BE2C (cell line): ENCODE data around the gene PLCB1.
"Not testable (repeated sequence)": the region's sequence is repeated elsewhere in the genome, so short reads cannot be mapped to it uniquely, and the experiment has no call there.

Experiments used
- DNase-seq: peaks from one replicate; pipeline ENCODE4 v3.0.0-alpha.2; 2020
- H3K27me3 ChIP-seq: fragments of 250-450 bp; sonication (Bioruptor Pico); 2 replicates; pipeline ENCODE4 v1.5.1; 2020; ENCODE audit warnings: mild to moderate bottlenecking
- H3K36me3 ChIP-seq: fragments of 250-450 bp; sonication (Bioruptor Pico); 2 replicates; pipeline ENCODE4 v1.5.1; 2020; ENCODE audit warnings: mild to moderate bottlenecking
- H3K4me1 ChIP-seq: fragments of 250-450 bp; sonication (Bioruptor Pico); 2 replicates; pipeline ENCODE4 v1.5.1; 2020
- H3K4me3 ChIP-seq: 2 replicates; pipeline ENCODE4 v1.5.1; 2011; ENCODE audit warnings: low read depth, low read length
- H3K9me3 ChIP-seq: fragments of 250-450 bp; sonication (Bioruptor Pico); 2 replicates; pipeline ENCODE4 v1.5.1; 2020
- TF ChIP-seq, protein P1 (sequence below): IDR thresholded peaks from 2 replicates; pipeline ENCODE4 v1.5.1; 2012; ENCODE audit warnings: mild to moderate bottlenecking, low read depth, low read length

PLCB1 gene

DNA sequence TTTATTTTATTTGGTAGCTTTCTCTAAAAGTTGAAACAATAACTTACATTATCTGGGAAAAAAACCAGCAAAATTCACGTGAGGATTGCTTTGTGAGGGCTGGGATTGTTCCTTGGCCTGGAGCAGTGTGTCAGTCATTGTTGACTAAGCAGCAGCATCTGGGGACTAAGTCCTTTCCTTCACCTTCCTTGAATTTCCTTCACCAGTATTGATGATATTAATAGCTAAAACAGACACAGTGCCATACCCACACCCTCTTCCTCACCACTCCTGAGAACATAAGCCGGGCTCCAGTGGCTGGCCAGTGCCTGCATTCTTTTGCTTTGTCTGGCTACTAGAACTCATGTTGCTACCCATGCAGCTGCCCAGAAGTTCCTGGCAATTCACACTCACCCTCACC, 23.7 kb downstream of the PLCB1 start:
- DNase-seq = no peak
- H3K36me3 ChIP-seq = peaks cover 19% of the 10 kb centered on the region
- TF ChIP-seq, protein P1, sequence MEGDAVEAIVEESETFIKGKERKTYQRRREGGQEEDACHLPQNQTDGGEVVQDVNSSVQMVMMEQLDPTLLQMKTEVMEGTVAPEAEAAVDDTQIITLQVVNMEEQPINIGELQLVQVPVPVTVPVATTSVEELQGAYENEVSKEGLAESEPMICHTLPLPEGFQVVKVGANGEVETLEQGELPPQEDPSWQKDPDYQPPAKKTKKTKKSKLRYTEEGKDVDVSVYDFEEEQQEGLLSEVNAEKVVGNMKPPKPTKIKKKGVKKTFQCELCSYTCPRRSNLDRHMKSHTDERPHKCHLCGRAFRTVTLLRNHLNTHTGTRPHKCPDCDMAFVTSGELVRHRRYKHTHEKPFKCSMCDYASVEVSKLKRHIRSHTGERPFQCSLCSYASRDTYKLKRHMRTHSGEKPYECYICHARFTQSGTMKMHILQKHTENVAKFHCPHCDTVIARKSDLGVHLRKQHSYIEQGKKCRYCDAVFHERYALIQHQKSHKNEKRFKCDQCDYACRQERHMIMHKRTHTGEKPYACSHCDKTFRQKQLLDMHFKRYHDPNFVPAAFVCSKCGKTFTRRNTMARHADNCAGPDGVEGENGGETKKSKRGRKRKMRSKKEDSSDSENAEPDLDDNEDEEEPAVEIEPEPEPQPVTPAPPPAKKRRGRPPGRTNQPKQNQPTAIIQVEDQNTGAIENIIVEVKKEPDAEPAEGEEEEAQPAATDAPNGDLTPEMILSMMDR = no peak
- no peaks in the 10 kb centered on the region; the same call in 1 of the 2 replicates for H3K4me1 ChIP-seq
- no peaks in the 10 kb centered on the region for H3K27me3 ChIP-seq
- H3K9me3 ChIP-seq = no peaks in the 10 kb centered on the region; the same call in 1 of the 2 replicates
- H3K4me3 ChIP-seq = no peak overlapping the region

DNA sequence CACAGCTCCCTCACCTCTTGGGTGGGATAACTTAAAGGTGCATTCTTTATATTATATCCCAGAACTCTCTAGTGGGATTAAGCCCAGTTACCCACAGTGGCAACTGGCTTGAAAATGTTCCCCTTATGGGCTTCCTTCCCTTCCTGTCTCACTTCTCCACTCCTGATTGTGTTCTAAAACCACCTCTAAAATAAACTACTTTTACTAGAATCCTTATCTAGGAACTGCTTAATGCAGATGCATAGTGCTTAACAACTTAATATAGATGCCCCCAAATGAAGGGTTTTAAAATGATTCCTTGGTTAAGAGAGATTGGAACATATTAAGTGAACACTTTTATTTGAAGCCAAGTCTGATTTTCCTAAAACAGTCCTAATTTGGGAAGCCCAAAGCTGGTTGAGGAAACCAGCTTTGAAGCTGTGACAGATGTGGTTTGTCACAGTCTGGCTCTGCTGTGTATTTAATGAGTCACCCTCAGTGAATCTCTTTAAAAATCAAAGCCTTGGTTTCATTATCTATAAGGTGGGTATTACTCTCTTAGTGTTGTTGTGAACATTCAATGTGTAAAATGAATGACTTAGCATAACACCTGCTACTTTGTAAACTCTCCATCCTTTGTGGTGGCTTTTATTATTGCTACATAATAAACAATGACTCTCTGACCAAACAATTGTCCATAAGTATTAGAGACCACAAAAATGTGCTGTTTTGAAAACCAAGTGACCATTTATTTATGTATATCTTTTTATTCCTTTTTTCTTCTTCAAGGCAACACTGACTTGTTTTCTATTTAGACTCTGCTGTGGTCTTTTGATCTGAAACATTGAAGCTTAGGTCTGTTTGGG, 24.4 kb downstream of the PLCB1 start:
- H3K4me3 ChIP-seq = no peak overlapping the region
- DNase-seq = no peak
- H3K36me3 ChIP-seq = peaks cover 13% of the 10 kb centered on the region
- no peaks in the 10 kb centered on the region; the same call in 1 of the 2 replicates for H3K4me1 ChIP-seq
- H3K27me3 ChIP-seq = no peaks in the 10 kb centered on the region
- no peaks in the 10 kb centered on the region; the same call in 1 of the 2 replicates for H3K9me3 ChIP-seq
- TF ChIP-seq, protein P1 = no peak

DNA sequence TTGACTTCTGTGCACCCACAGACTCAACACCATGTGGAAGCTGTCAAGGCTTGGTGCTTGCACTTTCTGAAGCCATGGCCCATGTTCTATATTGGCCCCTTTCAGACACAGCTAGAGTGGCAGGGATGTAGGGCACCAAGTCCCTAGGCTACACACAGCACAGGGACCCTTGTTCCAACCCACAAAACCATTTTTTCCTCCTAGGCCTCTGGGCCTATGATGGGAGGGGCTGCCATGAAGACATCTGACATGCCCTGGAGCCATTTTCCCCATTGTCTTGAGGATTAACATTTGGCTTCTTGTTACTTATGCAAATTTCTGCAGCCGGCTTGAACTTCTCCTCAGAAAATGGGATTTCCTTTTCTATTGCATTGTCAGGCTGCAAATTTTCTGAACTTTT, 27.2 kb downstream of the PLCB1 start:
- H3K9me3 ChIP-seq, H3K36me3 ChIP-seq, DNase-seq, H3K4me1 ChIP-seq, H3K4me3 ChIP-seq, H3K27me3 ChIP-seq: not testable (repeated sequence)

DNA sequence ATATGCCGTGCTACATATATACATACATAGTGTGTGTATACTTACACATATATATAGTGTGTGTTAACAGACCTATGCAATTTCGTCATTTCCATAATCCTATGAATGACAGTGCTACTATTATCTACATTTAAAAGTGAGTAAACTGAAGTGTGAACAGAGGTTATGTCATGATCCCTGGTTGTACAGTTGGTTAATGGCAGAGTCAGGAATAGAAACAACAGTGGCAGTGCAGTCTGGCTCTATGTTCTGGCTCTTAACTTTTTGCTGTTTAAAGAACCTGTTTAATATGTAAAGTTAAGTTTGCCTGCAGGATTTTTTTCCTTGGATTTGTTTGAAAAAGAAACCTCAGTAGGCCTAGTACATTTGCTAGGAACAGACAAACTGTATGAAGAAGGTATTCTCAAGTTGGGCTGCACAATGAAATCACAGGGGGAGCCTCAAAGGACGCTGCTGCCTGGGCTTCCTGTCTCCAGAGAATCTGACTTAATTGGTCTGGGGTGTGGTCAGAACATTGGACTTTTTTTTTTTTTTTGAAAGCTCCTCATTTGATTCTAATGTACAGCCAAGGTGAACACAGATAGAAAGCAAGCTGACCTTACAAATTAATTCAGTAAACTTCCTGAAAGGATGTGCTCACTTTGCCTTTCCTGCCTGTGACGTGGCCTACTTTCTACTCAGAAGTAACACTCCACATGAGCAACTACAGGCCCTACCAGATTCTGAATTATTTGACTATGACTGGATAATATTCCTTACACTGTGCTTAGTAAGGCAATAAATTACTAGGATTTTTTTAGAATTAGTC, 29.4 kb downstream of the PLCB1 start:
- TF ChIP-seq, protein P1 = no peak
- no peak for DNase-seq
- H3K9me3 ChIP-seq = no peaks in the 10 kb centered on the region; the same call in 1 of the 2 replicates
- H3K27me3 ChIP-seq = no peaks in the 10 kb centered on the region
- H3K4me3 ChIP-seq = no peak overlapping the region
- no peaks in the 10 kb centered on the region for H3K4me1 ChIP-seq
- peaks cover 4% of the 10 kb centered on the region; the same call in 1 of the 2 replicates for H3K36me3 ChIP-seq

DNA sequence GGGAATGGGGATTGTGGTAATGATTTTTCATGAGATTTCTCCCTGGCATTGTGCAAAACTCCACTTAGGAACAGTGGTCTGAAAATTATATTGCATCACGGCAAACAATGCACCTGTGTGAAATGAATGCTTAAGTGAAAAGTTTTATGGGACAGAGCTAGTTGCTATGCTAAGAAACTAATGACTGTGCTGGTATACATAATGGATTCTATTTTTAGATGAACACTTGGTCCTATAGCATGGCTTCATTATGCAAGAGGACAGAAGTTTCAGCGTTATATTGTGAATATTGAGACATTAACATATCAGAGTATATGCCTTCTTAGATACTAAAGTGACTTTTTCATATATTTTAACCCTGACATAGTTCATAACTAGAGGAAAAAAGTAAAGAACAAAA, 30.5 kb downstream of the PLCB1 start:
- TF ChIP-seq, protein P1 = no peak
- Histone ChIP-seq H3K36me3 (peaks cover 4% of the 10 kb centered on the region; the same call in 1 of the 2 replicates), H3K4me3 (no peak overlapping the region), H3K9me3 (no peaks in the 10 kb centered on the region; the same call in 1 of the 2 replicates), H3K4me1 (peaks cover 7% of the 10 kb centered on the region), H3K27me3 (no peaks in the 10 kb centered on the region)
- DNase-seq = no peak

DNA sequence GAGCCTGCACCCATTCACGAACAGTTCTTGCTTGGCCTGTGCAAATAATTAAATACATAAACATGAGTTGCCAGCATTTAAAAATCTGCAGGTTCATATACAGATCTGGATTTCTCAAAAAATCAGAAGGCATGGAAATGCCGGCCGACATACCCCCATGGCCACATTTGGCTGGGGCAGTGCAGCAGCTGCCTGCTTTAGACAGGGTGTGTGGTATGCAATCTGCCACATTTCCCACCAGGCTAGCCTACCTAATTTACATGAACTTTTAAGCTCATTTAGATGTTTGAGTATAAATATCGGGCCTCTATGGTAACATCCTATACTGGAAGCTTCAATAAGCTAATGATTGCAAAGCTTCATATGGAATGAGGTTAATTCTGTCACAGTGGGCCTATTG, 31.5 kb downstream of the PLCB1 start:
- TF ChIP-seq, protein P1 = no peak
- Histone ChIP-seq H3K9me3 (no peaks in the 10 kb centered on the region; the same call in 1 of the 2 replicates), H3K36me3 (peaks cover 4% of the 10 kb centered on the region; the same call in 1 of the 2 replicates), H3K4me3 (no peak overlapping the region), H3K4me1 (peaks cover 10% of the 10 kb centered on the region), H3K27me3 (no peaks in the 10 kb centered on the region)
- no peak for DNase-seq
